Measurements from ENCODE around the gene LIN7A. TPM values are rescaled to one million over a fixed set of nuclear protein-coding genes. Genes with fewer than 3 reads are reported as not detected.

The LIN7A gene
- total and polyA plus RNA-seq, 12 donors = 0.35 to 6.0 (median 2.7) TPM

DNA sequence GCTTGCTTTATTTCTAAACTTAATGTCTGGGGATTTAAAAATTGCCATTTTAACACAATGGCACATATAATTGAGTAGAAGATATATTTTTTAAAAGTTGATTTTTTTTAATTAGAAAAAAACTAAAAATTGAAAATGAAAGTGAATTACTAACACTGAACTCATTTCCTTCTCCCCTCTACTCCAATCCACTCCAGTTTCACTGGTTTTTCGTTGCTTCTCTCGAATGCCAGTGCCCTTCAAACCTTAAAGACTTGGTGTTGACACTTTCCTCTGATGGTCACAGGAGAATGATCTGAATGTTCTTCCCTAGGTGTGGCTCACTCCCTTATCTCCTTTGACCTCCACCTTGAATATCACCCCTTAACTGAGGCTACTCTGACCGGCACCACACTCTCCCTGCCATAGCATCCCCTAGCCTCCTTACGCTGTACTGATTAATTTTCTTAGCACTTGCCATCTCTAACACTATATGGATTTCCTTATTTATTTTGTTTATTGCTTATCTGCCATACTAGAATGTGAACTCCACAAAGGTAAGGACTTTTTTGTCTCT lies 107.1 kb downstream of the LIN7A start:
- Histone ChIP-seq H3K27ac (no peak overlapping the region), H3K4me3 (no peak overlapping the region), H3K27me3 (no peaks in the 10 kb centered on the region), H3K9me3 (replicated peaks in 1 of 3) (no peaks in the 10 kb centered on the region), H3K4me1 (replicated peaks in 1 of 2) (no peaks in the 10 kb centered on the region), H3K36me3 (replicated peaks in 1 of 2) (no peaks in the 10 kb centered on the region)
- DNase-seq = no peak
- whole genome bisulfite sequencing, 4 donors = 76 to 91% (median 84%) methylated on average over 4 of the region's 4 CpGs
- intact Hi-C loops (cut with DNase I) = no loop called here
- TF ChIP-seq, protein P1, sequence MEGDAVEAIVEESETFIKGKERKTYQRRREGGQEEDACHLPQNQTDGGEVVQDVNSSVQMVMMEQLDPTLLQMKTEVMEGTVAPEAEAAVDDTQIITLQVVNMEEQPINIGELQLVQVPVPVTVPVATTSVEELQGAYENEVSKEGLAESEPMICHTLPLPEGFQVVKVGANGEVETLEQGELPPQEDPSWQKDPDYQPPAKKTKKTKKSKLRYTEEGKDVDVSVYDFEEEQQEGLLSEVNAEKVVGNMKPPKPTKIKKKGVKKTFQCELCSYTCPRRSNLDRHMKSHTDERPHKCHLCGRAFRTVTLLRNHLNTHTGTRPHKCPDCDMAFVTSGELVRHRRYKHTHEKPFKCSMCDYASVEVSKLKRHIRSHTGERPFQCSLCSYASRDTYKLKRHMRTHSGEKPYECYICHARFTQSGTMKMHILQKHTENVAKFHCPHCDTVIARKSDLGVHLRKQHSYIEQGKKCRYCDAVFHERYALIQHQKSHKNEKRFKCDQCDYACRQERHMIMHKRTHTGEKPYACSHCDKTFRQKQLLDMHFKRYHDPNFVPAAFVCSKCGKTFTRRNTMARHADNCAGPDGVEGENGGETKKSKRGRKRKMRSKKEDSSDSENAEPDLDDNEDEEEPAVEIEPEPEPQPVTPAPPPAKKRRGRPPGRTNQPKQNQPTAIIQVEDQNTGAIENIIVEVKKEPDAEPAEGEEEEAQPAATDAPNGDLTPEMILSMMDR (IDR thresholded peaks at IDR 0.05) = no peak
- TF ChIP-seq POLR2A (IDR thresholded peaks at IDR 0.05) = no peak

GRCh38 chr12:80829767-80830166 lies 108.0 kb downstream of the LIN7A start:
- Histone ChIP-seq H3K27ac (no peak overlapping the region), H3K27me3 (no peaks in the 10 kb centered on the region), H3K36me3 (replicated peaks in 1 of 2) (no peaks in the 10 kb centered on the region), H3K9me3 (replicated peaks in 1 of 3) (no peaks in the 10 kb centered on the region), H3K4me1 (replicated peaks in 1 of 2) (no peaks in the 10 kb centered on the region), H3K4me3 (no peak overlapping the region)
- intact Hi-C loops (cut with DNase I) = no loop called here
- TF ChIP-seq POLR2A (IDR thresholded peaks at IDR 0.05) = no peak
- TF ChIP-seq, protein P1 (IDR thresholded peaks at IDR 0.05) = no peak
- WGBS, 4 donors = 57 to 78% (median 66%) methylated on average over 2 of the region's 2 CpGs
- no peak for DNase-seq

DNA sequence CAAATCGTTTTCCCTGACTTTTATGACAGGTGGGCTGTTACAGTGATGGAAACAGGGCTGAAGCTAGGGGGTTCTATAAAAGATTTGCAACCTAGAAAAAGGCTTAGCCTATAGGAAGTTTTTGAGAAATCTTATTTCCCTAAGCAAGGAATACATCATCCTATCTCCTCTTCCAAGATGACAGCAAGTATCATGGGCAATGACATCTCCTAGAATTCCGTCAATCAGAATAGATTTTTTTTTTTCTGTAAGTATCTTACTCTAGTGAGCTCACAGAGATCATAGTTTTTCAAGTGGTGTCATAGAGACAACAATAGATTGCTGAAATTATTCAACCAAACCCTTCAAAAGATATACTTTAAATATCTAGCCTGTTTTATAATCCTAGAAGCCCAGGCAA lies 112.2 kb downstream of the LIN7A start:
- Histone ChIP-seq H3K4me3 (no peak overlapping the region), H3K4me1 (replicated peaks in 1 of 2) (no peaks in the 10 kb centered on the region), H3K27ac (no peak overlapping the region), H3K9me3 (replicated peaks in 1 of 3) (no peaks in the 10 kb centered on the region), H3K36me3 (replicated peaks in 1 of 2) (no peaks in the 10 kb centered on the region), H3K27me3 (no peaks in the 10 kb centered on the region)
- no peak for DNase-seq
- intact Hi-C loops (cut with DNase I) = no loop called here
- WGBS, 4 donors = 54 to 73% (median 59%) methylated on average over 2 of the region's 2 CpGs
- TF ChIP-seq POLR2A (IDR thresholded peaks at IDR 0.05) = no peak
- TF ChIP-seq, protein P1 (IDR thresholded peaks at IDR 0.05) = no peak

DNA sequence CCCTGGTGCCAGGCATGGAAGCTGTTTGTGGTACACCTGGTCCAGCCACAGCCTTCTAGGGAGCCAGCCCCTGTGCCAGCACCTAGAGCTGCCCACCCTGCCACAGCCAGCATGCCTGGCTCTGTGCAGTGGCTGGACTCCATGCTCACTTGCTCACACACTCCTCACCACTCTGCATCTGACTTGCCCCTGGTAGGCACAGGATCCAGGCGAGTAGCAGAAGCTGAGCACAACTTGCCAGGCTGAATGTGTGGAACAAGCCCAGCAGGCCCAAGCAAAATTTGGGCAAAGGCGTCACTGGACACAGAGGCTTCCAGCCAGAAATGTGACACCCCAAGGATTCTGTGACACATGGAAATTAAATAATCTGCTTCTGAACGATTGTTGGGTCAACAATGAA lies 114.3 kb downstream of the LIN7A start:
- no peak for TF ChIP-seq POLR2A (IDR thresholded peaks at IDR 0.05)
- TF ChIP-seq, protein P1 (IDR thresholded peaks at IDR 0.05) = no peak
- intact Hi-C loops (cut with DNase I) = no loop called here
- H3K27ac ChIP-seq = no peak overlapping the region
- H3K9me3 ChIP-seq (replicated peaks in 1 of 3) = no peaks in the 10 kb centered on the region
- 62 to 70% (median 65%) methylated on average over 2 to 3 of the region's 3 CpGs for WGBS, 4 donors
- H3K27me3 ChIP-seq = no peaks in the 10 kb centered on the region
- no peaks in the 10 kb centered on the region for H3K36me3 ChIP-seq (replicated peaks in 1 of 2)
- H3K4me1 ChIP-seq (replicated peaks in 1 of 2) = no peaks in the 10 kb centered on the region
- H3K4me3 ChIP-seq = no peak overlapping the region
- DNase-seq = no peak

Measured in adrenal gland (tissue), 12 donors.